Small intestine (tissue), 7 donors: ENCODE data around the gene TNIK. TPM values are rescaled to one million over a fixed set of nuclear protein-coding genes. Genes with fewer than 3 reads are reported as not detected.
"Not testable (repeated sequence)": the region's sequence is repeated elsewhere in the genome, so short reads cannot be mapped to it uniquely, and the experiment has no call there.

ENCODE experiments used
- DNase-seq, 2 donors: peaks; one replicate each; pipeline versions ENCODE4 v3.0.0 to v3.0.0-alpha.2; 2013
- FAIRE-seq: peaks from 2 replicates; lab custom pipeline; 2012; peaks lifted over from hg19 to GRCh38; lab: Jason Lieb, UNC
- H3K27ac ChIP-seq, 3 donors: one replicate each; pipeline ENCODE4 v1.5.1; 2013; ENCODE audit warnings: low read length in 2 of 3, mild to moderate bottlenecking in 2 of 3, control low read depth in 1 of 3, inconsistent platforms in 1 of 3, low read depth in 1 of 3, moderate library complexity in 1 of 3
- H3K27me3 ChIP-seq, 3 donors: one replicate each; pipeline ENCODE4 v1.6.1; 2013; ENCODE audit warnings: low read length in 3 of 3, inconsistent platforms in 1 of 3; ENCODE audit not compliant: control insufficient read depth in 3 of 3, insufficient read depth in 3 of 3
- H3K36me3 ChIP-seq, 3 donors: one replicate each; pipeline ENCODE4 v1.6.1; 2013; ENCODE audit warnings: low read length in 3 of 3, inconsistent platforms in 1 of 3, low read depth in 1 of 3, mild to moderate bottlenecking in 1 of 3, moderate library complexity in 1 of 3; ENCODE audit not compliant: control insufficient read depth in 3 of 3, insufficient read depth in 2 of 3
- H3K4me1 ChIP-seq, 3 donors: one replicate each; pipeline ENCODE4 v1.6.1; 2013; ENCODE audit warnings: low read length in 2 of 3, inconsistent platforms in 1 of 3, low read depth in 1 of 3, mild to moderate bottlenecking in 1 of 3, moderate library complexity in 1 of 3; ENCODE audit not compliant: control insufficient read depth in 3 of 3, insufficient read depth in 2 of 3
- H3K4me3 ChIP-seq, 3 donors: one replicate each; pipeline ENCODE4 v1.5.1; 2013; ENCODE audit warnings: low read length in 3 of 3, control low read depth in 1 of 3, inconsistent platforms in 1 of 3, low read depth in 1 of 3, mild to moderate bottlenecking in 1 of 3, moderate library complexity in 1 of 3
- H3K9me3 ChIP-seq, 2 donors: one replicate each; pipeline ENCODE4 v1.6.1; 2013; ENCODE audit warnings: low read depth in 1 of 2, low read length in 1 of 2; ENCODE audit not compliant: control insufficient read depth in 2 of 2, insufficient read depth in 1 of 2
- WGBS, 3 donors: extraction: QIAGEN DNeasy Blood & Tissue Kit; methylation state at CpG; one replicate each; pipeline ENCODE4 v1.1.7; 2013; 5-methylcytosine and 5-hydroxymethylcytosine counted together
- polyA plus RNA-seq, 4 donors: library from polyadenylated mRNA; stranded (reverse) in 3 of 4; unstranded in 1 of 4; fragments of 200-250 nt in 3 of 4; fragments of 120-200 nt in 1 of 4; gene quantifications; one replicate each; pipeline versions ENCODE4 v1.2.1 to v1.2.3, GENCODE V29; 2013
- donor health status: healthy with polysubstance abuse.
- donor health status: control.
- donor health status: control.
- donor health status: Bipolar disorder and iron deficiency.
- donor health status: healthy.

TNIK gene
- polyA plus RNA-seq, 4 donors: 14.9 to 38.7 (median 27.5) TPM

GRCh38 chr3:171428321-171428787, 31.9 kb downstream of the TNIK start:
- H3K9me3 ChIP-seq: no peaks in the 10 kb centered on the region
- WGBS, 3 donors: 29 to 46% (median 43%) methylated on average over 4 of the region's 4 CpGs
- H3K27me3 ChIP-seq: no peaks in the 10 kb centered on the region
- H3K4me1 ChIP-seq: peaks cover 0 to 6% (median 2%) of the 10 kb centered on the region in 3 donors
- no peaks in the 10 kb centered on the region for H3K36me3 ChIP-seq
- DNase-seq (peak in 1 of 2 donors; percentile 42), FAIRE-seq (no peak)
- H3K4me3 ChIP-seq: no peak overlapping the region
- H3K27ac ChIP-seq: peak overlapping the region in 1 of 3 donors; percentile 12

GRCh38 chr3:171427771-171428320, 32.4 kb downstream of the TNIK start:
- no peak for FAIRE-seq

GRCh38 chr3:171424063-171424462, 36.1 kb downstream of the TNIK start:
- not testable (repeated sequence) for DNase-seq, H3K9me3 ChIP-seq, H3K4me3 ChIP-seq, H3K27me3 ChIP-seq, FAIRE-seq, H3K4me1 ChIP-seq, H3K36me3 ChIP-seq, H3K27ac ChIP-seq
- WGBS, 3 donors: 90 to 93% (median 93%) methylated on average over 2 of the region's 2 CpGs

More at GRCh38 chr3:171427771-171428320, 32.4 kb downstream of the TNIK start:
- no peak overlapping the region for H3K4me3 ChIP-seq
- WGBS, 3 donors: 86 to 91% (median 90%) methylated on average over 4 of the region's 4 CpGs
- H3K4me1 ChIP-seq: peaks cover 0 to 6% (median 2%) of the 10 kb centered on the region in 3 donors
- H3K36me3 ChIP-seq: no peaks in the 10 kb centered on the region
- H3K27ac ChIP-seq: peak overlapping the region in 1 of 3 donors; percentile 12
- no peaks in the 10 kb centered on the region for H3K27me3 ChIP-seq
- no peaks in the 10 kb centered on the region for H3K9me3 ChIP-seq
- DNase-seq: peak in 1 of 2 donors; percentile 33

DNA sequence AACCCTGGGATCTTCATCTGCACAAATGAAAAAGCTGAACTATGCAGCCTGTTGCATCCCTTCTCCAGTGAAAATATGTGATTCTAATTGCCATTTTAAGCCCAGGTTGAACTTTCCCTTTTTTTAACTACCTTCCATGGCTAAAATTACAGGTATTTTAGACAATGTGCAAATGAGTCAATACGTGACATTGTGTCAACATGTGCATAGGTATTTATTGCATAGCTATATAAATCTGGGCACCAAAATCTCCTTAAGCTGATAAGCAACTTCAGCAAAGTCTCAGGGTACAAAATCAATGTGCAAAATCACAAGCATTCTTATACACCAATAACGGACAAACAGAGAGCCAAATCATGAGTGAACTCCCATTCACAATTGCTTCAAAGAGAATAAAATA, 37.4 kb downstream of the TNIK start:
- H3K27ac ChIP-seq, H3K36me3 ChIP-seq, H3K9me3 ChIP-seq, H3K4me1 ChIP-seq, H3K4me3 ChIP-seq, H3K27me3 ChIP-seq, FAIRE-seq: not testable (repeated sequence)
- WGBS, 3 donors: 15 to 30% (median 25%) methylated on average over 2 of the region's 2 CpGs
- peak in 1 of 2 donors; percentile 20 for DNase-seq

- WGBS, 3 donors: 62 to 88% (median 79%) methylated on average over 5 of the region's 5 CpGs
- no peak overlapping the region for H3K4me3 ChIP-seq
- no peak for DNase-seq
Measured at GRCh38 chr3:171420667-171421066, 39.5 kb downstream of the TNIK start.

GRCh38 chr3:171419457-171419856, 40.7 kb downstream of the TNIK start:
- 71 to 89% (median 86%) methylated on average over 3 of the region's 3 CpGs for WGBS, 3 donors

More at GRCh38 chr3:171420667-171421066, 39.5 kb downstream of the TNIK start:
- no peaks in the 10 kb centered on the region for H3K9me3 ChIP-seq
- H3K4me1 ChIP-seq: peaks cover 2 to 5% (median 5%) of the 10 kb centered on the region in 3 donors
- H3K36me3 ChIP-seq: no peaks in the 10 kb centered on the region
- no peak for FAIRE-seq
- no peak overlapping the region for H3K27ac ChIP-seq
- H3K27me3 ChIP-seq: no peaks in the 10 kb centered on the region

GRCh38 chr3:171417813-171418212, 42.4 kb downstream of the TNIK start:
- DNase-seq: peak in 1 of 2 donors; percentile 57

More at GRCh38 chr3:171419457-171419856, 40.7 kb downstream of the TNIK start:
- Histone ChIP-seq H3K27ac (no peak overlapping the region), H3K9me3 (no peaks in the 10 kb centered on the region), H3K4me3 (no peak overlapping the region), H3K4me1 (peaks cover 2 to 5% (median 5%) of the 10 kb centered on the region in 3 donors), H3K36me3 (no peaks in the 10 kb centered on the region), H3K27me3 (no peaks in the 10 kb centered on the region)
- FAIRE-seq (no peak), DNase-seq (no peak)

DNA sequence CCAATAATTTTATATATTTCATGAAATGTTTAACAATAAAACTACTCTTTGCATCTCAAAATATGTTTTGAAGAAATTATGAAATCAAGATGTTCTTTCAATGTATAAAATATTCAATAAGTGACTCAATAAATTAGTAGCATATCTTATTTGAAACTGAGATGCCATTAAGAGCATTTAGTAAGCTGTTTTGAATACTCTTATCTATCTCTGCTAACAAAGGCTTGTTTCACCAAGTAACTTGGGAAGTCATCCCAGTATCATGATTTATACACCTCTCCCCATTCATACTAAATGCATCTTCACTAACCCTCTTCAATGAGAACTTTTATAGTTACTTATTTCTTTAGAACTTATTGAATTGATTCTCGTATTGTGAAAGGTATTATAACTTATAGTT, 43.1 kb downstream of the TNIK start:
- Histone ChIP-seq H3K4me3 (no peak overlapping the region), H3K27ac (no peak overlapping the region), H3K27me3 (no peaks in the 10 kb centered on the region), H3K36me3 (no peaks in the 10 kb centered on the region), H3K4me1 (peaks cover 0 to 5% (median 2%) of the 10 kb centered on the region in 3 donors), H3K9me3 (no peaks in the 10 kb centered on the region)
- whole genome bisulfite sequencing, 3 donors: 89 to 91% (median 90%) methylated on average over 1 of the region's 1 CpG
- DNase-seq (no peak), FAIRE-seq (no peak)

More at GRCh38 chr3:171417813-171418212, 42.4 kb downstream of the TNIK start:
- no peak overlapping the region for H3K4me3 ChIP-seq
- FAIRE-seq: no peak
- no peaks in the 10 kb centered on the region for H3K36me3 ChIP-seq
- 72 to 85% (median 75%) methylated on average over 3 of the region's 3 CpGs for WGBS, 3 donors
- no peaks in the 10 kb centered on the region for H3K9me3 ChIP-seq
- no peaks in the 10 kb centered on the region for H3K27me3 ChIP-seq
- H3K4me1 ChIP-seq: peaks cover 2 to 5% (median 4%) of the 10 kb centered on the region in 3 donors
- H3K27ac ChIP-seq: peak overlapping the region in 1 of 3 donors; percentile 45
